Measurements from ENCODE around the gene SAV1.

- TF ChIP-seq, protein P1, sequence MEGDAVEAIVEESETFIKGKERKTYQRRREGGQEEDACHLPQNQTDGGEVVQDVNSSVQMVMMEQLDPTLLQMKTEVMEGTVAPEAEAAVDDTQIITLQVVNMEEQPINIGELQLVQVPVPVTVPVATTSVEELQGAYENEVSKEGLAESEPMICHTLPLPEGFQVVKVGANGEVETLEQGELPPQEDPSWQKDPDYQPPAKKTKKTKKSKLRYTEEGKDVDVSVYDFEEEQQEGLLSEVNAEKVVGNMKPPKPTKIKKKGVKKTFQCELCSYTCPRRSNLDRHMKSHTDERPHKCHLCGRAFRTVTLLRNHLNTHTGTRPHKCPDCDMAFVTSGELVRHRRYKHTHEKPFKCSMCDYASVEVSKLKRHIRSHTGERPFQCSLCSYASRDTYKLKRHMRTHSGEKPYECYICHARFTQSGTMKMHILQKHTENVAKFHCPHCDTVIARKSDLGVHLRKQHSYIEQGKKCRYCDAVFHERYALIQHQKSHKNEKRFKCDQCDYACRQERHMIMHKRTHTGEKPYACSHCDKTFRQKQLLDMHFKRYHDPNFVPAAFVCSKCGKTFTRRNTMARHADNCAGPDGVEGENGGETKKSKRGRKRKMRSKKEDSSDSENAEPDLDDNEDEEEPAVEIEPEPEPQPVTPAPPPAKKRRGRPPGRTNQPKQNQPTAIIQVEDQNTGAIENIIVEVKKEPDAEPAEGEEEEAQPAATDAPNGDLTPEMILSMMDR (conservative IDR thresholded peaks at IDR 0.05; ENCODE audit: low read depth, low read length): peak; percentile 80
- no peak for TF ChIP-seq EZH2 (IDR thresholded peaks at IDR 0.05; ENCODE audit: borderline replicate concordance, low read depth, low read length, poor library complexity, severe bottlenecking)
Observed at GRCh38 chr14:50599700-50600444, 68.2 kb downstream of the SAV1 start.
